CD14-positive monocyte (primary cell): Measurements from ENCODE around the gene NKAIN2. TPM values are rescaled to one million over a fixed set of nuclear protein-coding genes. Genes with fewer than 3 reads are reported as not detected.

ENCODE experiments used
- DNase-seq, 3 donors: peaks; one replicate each; pipeline ENCODE4 v3.0.0-alpha.2; 2011 to 2022
- H2AFZ ChIP-seq: 2 replicates; pipeline ENCODE4 v1.6.0; 2012; ENCODE audit warnings: mild to moderate bottlenecking, low read depth, low read length, inconsistent platforms; ENCODE audit not compliant: insufficient read depth, poor library complexity, severe bottlenecking
- H3K27ac ChIP-seq, 2 donors: 1 replicate in 1 of 2; 2 replicates in 1 of 2; pipeline ENCODE4 v1.5.1; 2012 to 2013; ENCODE audit warnings: low read length in 2 of 2, control low read depth in 1 of 2, inconsistent platforms in 1 of 2, low read depth in 1 of 2, mild to moderate bottlenecking in 1 of 2
- H3K27me3 ChIP-seq, 2 donors: one replicate each; pipeline versions ENCODE4 v1.6.0 to v1.6.1; 2011 to 2013; ENCODE audit warnings: low read length in 2 of 2; ENCODE audit not compliant: control insufficient read depth in 2 of 2, insufficient read depth in 2 of 2
- H3K36me3 ChIP-seq, 2 donors: replicated peaks in 1 of 2; 1 replicate in 1 of 2; 2 replicates in 1 of 2; pipeline versions ENCODE4 v1.5.1 to v1.6.1; 2012 to 2013; ENCODE audit warnings: low read length in 2 of 2, control low read depth in 1 of 2, inconsistent platforms in 1 of 2, mild to moderate bottlenecking in 1 of 2; ENCODE audit not compliant: insufficient read depth in 2 of 2, control insufficient read depth in 1 of 2
- H3K4me1 ChIP-seq, 2 donors: 1 replicate in 1 of 2; 2 replicates in 1 of 2; pipeline versions ENCODE4 v1.5.1 to v1.6.1; 2012 to 2013; ENCODE audit warnings: low read length in 2 of 2, control low read depth in 1 of 2, inconsistent platforms in 1 of 2, mild to moderate bottlenecking in 1 of 2, moderate library complexity in 1 of 2; ENCODE audit not compliant: insufficient read depth in 2 of 2, control insufficient read depth in 1 of 2
- H3K4me2 ChIP-seq: replicated peaks from 2 replicates; pipeline ENCODE3; 2012; ENCODE audit warnings: low read length, moderate library complexity, mild to moderate bottlenecking; ENCODE audit not compliant: poor library complexity, severe bottlenecking; ENCODE audit errors: extremely low read depth
- H3K4me3 ChIP-seq, 3 experiments: fragments of 200-600 bp in 1 of 3; sonication (generic) in 1 of 3; replicated peaks in 1 of 3; 1 replicate in 2 of 3; 2 replicates in 1 of 3; pipeline ENCODE4 v1.5.1; 2011 to 2013; ENCODE audit warnings: low read length in 3 of 3, mild to moderate bottlenecking in 3 of 3, control low read depth in 2 of 3, low read depth in 2 of 3, inconsistent platforms in 1 of 3, moderate library complexity in 1 of 3
- H3K79me2 ChIP-seq: 2 replicates; pipeline ENCODE4 v1.6.0; 2012; ENCODE audit warnings: mild to moderate bottlenecking, control low read depth, inconsistent platforms, low read length, moderate library complexity; ENCODE audit not compliant: insufficient read depth
- H3K9ac ChIP-seq: 2 replicates; pipeline ENCODE4 v1.6.0; 2017; ENCODE audit warnings: low read length, mild to moderate bottlenecking; ENCODE audit not compliant: insufficient read depth, poor library complexity, severe bottlenecking
- H3K9me3 ChIP-seq, 2 donors: replicated peaks in 1 of 2; 1 replicate in 1 of 2; 2 replicates in 1 of 2; pipeline versions ENCODE4 v1.5.1 to v1.6.1; 2012 to 2013; ENCODE audit warnings: low read length in 2 of 2, control low read depth in 1 of 2; ENCODE audit not compliant: control insufficient read depth in 1 of 2, insufficient read depth in 1 of 2
- H4K20me1 ChIP-seq: 2 replicates; pipeline ENCODE4 v1.6.0; 2012; ENCODE audit warnings: mild to moderate bottlenecking, low read length, control low read depth, moderate library complexity; ENCODE audit not compliant: insufficient read depth
- H3K27ac Mint-ChIP-seq, 7 donors: one replicate each; pipeline ENCODE4 v1.8.0; 2020; ENCODE audit warnings: mild to moderate bottlenecking in 7 of 7, mixed read lengths in 7 of 7, moderate library complexity in 6 of 7, inconsistent platforms in 2 of 7
- H3K27me3 Mint-ChIP-seq, 3 donors: one replicate each; pipeline ENCODE4 v1.8.0; 2021 to 2022; ENCODE audit warnings: low read depth in 3 of 3, mild to moderate bottlenecking in 3 of 3, mixed read lengths in 3 of 3, moderate library complexity in 3 of 3, inconsistent platforms in 1 of 3
- H3K36me3 Mint-ChIP-seq, 2 donors: one replicate each; pipeline ENCODE4 v1.8.0; 2020; ENCODE audit warnings: mixed read lengths in 2 of 2, inconsistent platforms in 1 of 2, mild to moderate bottlenecking in 1 of 2
- H3K4me1 Mint-ChIP-seq: one replicate; pipeline ENCODE4 v1.8.0; 2020; ENCODE audit warnings: mild to moderate bottlenecking, mixed read lengths
- H3K4me3 Mint-ChIP-seq, 2 donors: one replicate each; pipeline ENCODE4 v1.8.0; 2020; ENCODE audit warnings: mild to moderate bottlenecking in 2 of 2, mixed read lengths in 2 of 2, moderate library complexity in 1 of 2
- H3K9me3 Mint-ChIP-seq, 7 donors: one replicate each; pipeline ENCODE4 v1.8.0; 2020 to 2022; ENCODE audit warnings: mixed read lengths in 7 of 7, mild to moderate bottlenecking in 6 of 7, moderate library complexity in 6 of 7, inconsistent platforms in 2 of 7
- WGBS: methylation state at CpG from one replicate; pipeline ENCODE4 v1.1.5; 2013; ENCODE audit warnings: missing lambda C conversion rate; ENCODE audit not compliant: insufficient coverage; 5-methylcytosine and 5-hydroxymethylcytosine counted together
- intact Hi-C, 2 donors: fragments of 100-400 bp; cut with micrococcal nuclease; formaldehyde crosslinking; loops; one replicate each; pipeline versions ENCODE4 v1.15.0 to v1.15.1; 2023
- polyA plus RNA-seq, 3 donors: library from polyadenylated mRNA; depleted of rRNA in 1 of 3; unstranded in 2 of 3; stranded (reverse) in 1 of 3; fragments of 300-500 nt in 2 of 3; fragments of >200 nt in 1 of 3; fragmentation: Illumina TruSeq in 2 of 3; gene quantifications; 1 replicate in 2 of 3; 2 replicates in 1 of 3; pipeline ENCODE4 v1.2.3, GENCODE V29; 2012 to 2021
- TF ChIP-seq, protein P1 (sequence below): fragments of 200-600 bp; IDR thresholded peaks from one replicate; pipeline ENCODE4 v1.8.0; 2022; ENCODE audit warnings: antibody characterized with exemption, mild to moderate bottlenecking

The NKAIN2 gene
- polyA plus RNA-seq, 3 donors, result not detected

DNA sequence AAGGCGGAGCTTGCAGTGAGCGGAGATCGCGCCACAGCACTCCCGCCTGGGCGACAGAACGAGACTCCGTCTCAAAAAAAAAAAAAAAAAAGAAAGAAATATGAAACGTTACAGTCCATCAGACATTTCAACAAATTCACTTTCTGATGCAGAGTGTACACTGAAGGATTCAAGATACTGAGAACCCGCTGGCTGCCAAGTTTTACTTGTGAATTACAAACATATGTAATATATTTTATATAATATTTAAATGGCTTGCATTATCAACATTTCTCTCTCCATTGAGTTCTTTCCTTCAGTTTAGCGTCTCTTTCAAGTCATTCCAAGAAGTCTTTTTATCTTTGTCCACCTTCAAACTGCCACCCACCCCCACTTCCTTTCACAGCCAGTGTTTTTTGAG, 917.7 kb downstream of the NKAIN2 start:
- no peak overlapping the region for H3K4me3 ChIP-seq
- no CpG with 5 or more reads among the region's 11 CpGs for WGBS
- TF ChIP-seq, protein P1, sequence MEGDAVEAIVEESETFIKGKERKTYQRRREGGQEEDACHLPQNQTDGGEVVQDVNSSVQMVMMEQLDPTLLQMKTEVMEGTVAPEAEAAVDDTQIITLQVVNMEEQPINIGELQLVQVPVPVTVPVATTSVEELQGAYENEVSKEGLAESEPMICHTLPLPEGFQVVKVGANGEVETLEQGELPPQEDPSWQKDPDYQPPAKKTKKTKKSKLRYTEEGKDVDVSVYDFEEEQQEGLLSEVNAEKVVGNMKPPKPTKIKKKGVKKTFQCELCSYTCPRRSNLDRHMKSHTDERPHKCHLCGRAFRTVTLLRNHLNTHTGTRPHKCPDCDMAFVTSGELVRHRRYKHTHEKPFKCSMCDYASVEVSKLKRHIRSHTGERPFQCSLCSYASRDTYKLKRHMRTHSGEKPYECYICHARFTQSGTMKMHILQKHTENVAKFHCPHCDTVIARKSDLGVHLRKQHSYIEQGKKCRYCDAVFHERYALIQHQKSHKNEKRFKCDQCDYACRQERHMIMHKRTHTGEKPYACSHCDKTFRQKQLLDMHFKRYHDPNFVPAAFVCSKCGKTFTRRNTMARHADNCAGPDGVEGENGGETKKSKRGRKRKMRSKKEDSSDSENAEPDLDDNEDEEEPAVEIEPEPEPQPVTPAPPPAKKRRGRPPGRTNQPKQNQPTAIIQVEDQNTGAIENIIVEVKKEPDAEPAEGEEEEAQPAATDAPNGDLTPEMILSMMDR, result no peak
- Mint-ChIP-seq H3K4me3 (no peak overlapping the region), H3K9me3 (peaks cover 0 to 11% (median 2%) of the 10 kb centered on the region in 7 donors), H3K36me3 (no peaks in the 10 kb centered on the region), H3K27me3 (peaks cover 0 to 1% (median 0%) of the 10 kb centered on the region in 3 donors), H3K27ac (no peak overlapping the region), H3K4me1 (no peaks in the 10 kb centered on the region)
- H3K27ac ChIP-seq, result no peak overlapping the region
- H3K4me2 ChIP-seq, result no peak overlapping the region
- H3K27me3 ChIP-seq, result no peaks in the 10 kb centered on the region
- intact Hi-C loops, result no loop called here
- no peaks in the 10 kb centered on the region for H4K20me1 ChIP-seq
- H3K9me3 ChIP-seq, result peaks cover 0 to 4% of the 10 kb centered on the region in 2 donors
- no peaks in the 10 kb centered on the region for H3K4me1 ChIP-seq
- H2AFZ ChIP-seq, result no peak overlapping the region
- H3K9ac ChIP-seq, result no peak overlapping the region
- H3K36me3 ChIP-seq, result no peaks in the 10 kb centered on the region
- no peak for DNase-seq
- no peaks in the 10 kb centered on the region for H3K79me2 ChIP-seq

DNA sequence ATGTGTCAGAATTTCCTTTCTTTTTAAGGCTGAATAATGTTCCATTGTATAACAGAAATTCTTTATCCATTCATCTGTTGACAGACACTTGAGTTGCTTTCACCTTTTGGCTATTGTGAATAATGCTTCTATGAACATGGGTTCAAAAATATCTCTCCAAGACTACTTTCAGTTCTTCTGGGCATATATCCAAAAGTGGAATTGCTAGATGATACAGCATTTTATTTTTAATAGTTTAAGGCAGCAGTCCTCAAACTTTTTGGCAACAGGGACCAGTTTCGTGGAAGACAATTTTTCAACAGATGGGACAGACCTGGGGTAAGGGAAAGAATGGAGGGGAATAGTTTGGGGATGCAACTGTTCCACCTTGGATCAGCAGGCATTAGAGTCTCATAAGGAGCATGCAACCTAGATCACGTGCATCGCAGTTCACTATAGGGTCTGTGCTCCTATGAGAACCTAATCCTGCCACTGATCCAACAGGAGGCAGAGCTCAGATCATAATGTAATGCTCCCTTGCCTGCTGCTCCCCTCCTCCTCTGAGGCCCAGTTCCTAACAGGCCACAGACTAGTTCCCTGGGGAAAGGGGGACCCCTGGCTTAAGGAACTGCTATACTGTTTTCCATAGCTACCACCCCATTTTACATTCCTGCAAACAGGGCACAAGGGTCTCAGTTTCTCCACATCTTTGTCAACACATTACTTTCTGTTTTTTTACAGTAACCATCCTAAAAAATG, 918.6 kb downstream of the NKAIN2 start:
- no peaks in the 10 kb centered on the region for H3K36me3 ChIP-seq
- H3K27me3 Mint-ChIP-seq, result no peaks in the 10 kb centered on the region
- no peaks in the 10 kb centered on the region for H3K4me1 Mint-ChIP-seq
- no peak for DNase-seq
- no peak overlapping the region for H3K27ac ChIP-seq
- no peaks in the 10 kb centered on the region for H3K27me3 ChIP-seq
- no peak overlapping the region for H2AFZ ChIP-seq
- peaks cover 0 to 4% of the 10 kb centered on the region in 2 donors for H3K9me3 ChIP-seq
- H3K36me3 Mint-ChIP-seq, result no peaks in the 10 kb centered on the region
- H3K4me2 ChIP-seq, result no peak overlapping the region
- TF ChIP-seq, protein P1, result no peak
- H3K4me1 ChIP-seq, result no peaks in the 10 kb centered on the region
- H3K9ac ChIP-seq, result no peak overlapping the region
- no peaks in the 10 kb centered on the region for H3K79me2 ChIP-seq
- no peaks in the 10 kb centered on the region for H4K20me1 ChIP-seq
- peaks cover 0 to 11% (median 2%) of the 10 kb centered on the region in 7 donors for H3K9me3 Mint-ChIP-seq
- H3K27ac Mint-ChIP-seq, result no peak overlapping the region
- intact Hi-C loops, result no loop called here
- no peak overlapping the region for H3K4me3 Mint-ChIP-seq
- no peak overlapping the region for H3K4me3 ChIP-seq
- WGBS, result 77% methylated on average over 3 of the region's 3 CpGs
